Fibroblast of the conjunctiva (primary cell): ENCODE results near the gene SCYL3.
"Not testable (repeated sequence)": the region's sequence is repeated elsewhere in the genome, so short reads cannot be mapped to it uniquely, and the experiment has no call there.

Source experiments
- DNase-seq: peaks from one replicate; pipeline ENCODE4 v3.0.0-alpha.2; 2010; ENCODE audit warnings: low read depth

Gene SCYL3

DNA sequence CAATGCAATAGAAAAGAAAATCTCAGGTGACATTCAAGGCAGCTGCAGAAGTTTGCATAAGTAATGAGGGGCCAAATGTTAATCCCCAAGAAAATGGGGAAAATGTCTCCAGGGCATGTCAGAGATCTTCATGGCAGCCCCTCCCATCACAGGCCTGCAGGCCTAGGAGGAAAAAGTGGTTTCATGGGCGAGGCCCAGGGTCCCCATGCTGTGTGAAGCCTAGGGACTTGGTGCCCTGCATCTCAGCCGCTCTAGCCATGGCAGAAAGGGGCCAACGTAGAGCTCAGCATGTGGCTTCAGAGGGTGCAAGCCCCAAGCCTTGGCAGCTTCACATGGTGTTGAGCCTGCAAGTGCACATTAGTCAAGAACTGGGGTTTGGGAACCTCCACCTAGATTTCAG, 21.7 kb downstream of the SCYL3 start:
- DNase-seq = not testable (repeated sequence)

- no peak for DNase-seq
Observed at GRCh38 chr1:169869426-169869825, 24.3 kb downstream of the SCYL3 start.

DNA sequence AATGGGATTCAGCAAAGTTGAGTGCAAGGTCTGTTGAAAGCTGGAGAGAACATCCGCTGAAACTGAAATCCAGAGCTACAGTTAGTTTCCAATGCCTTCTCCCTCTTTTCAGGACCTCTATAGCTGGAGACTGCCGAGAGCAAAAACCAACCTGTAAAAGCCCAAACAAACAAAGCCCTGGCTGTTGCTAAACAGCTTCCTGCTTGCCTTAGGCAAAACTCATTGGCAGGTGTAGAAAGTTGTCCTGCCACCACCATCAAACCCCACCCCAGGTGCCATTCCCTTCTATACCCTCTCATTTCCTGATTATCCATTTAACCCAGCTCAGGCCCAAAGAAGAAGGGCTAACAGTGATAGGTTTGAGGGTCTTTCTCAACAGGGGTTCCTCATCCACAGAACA, 24.7 kb downstream of the SCYL3 start:
- no peak for DNase-seq

- DNase-seq = no peak
Observed at GRCh38 chr1:169867012-169867675, 26.6 kb downstream of the SCYL3 start.

DNA sequence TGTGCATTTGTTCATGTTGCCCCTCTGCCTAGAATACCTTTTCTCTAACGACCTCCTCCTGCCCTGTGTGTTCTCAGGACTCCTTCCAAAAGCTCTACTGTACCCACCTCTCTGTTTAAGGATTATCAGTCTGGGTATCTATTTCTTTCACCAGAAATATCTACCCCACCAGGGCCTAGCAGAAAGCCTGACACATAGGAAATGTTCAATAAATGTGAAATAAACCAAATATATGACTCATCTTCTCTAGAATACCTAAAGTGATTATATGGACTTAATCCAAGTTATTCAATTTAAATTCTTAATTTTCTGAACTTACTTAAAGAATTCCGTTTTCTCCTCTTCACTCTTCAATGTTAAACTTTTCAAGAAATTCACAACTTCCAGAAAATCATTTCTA, 27.1 kb downstream of the SCYL3 start:
- DNase-seq = no peak

GRCh38 chr1:169864531-169864930, 29.2 kb downstream of the SCYL3 start:
- not testable (repeated sequence) for DNase-seq

- DNase-seq = no peak
Observed at GRCh38 chr1:169860750-169861149, 32.9 kb downstream of the SCYL3 start.

GRCh38 chr1:169860187-169860586, 33.5 kb downstream of the SCYL3 start:
- no peak for DNase-seq

- DNase-seq = no peak
Observed at GRCh38 chr1:169859001-169859400, 34.7 kb downstream of the SCYL3 start.

GRCh38 chr1:169858467-169858866, 35.2 kb downstream of the SCYL3 start:
- DNase-seq = no peak

- DNase-seq = no peak
Observed at GRCh38 chr1:169853341-169853740, 40.4 kb downstream of the SCYL3 start.

DNA sequence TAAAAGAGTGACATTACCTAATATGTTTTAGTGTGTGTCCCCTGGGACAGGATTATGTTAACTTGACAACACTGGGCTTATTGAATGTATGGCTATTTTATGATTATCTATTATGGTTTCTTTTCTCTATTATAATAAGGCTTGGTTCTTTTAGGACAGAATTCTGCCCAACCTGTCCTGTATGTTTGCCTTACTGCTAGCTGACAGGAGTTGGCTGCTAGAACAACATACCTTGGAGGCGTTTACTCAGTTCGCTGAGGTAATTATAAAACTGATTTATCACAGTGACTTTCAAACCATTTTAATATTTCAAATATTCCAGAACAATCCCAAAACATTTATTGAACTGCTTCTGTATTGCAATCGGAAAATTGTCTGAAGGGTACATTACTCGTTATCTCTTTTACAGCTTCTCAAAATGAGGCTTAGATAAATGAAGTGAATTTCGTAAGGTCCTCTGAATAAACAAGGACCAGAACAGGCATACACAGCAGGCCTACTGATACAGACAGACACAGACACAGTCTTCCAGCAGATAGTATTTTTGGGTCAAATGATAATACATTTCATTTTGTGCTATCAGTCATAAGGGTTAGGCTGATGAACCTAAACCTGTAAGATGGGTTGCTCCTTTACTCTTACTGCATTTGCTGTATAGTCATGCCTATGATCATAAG, 44.2 kb downstream of the SCYL3 start:
- no peak for DNase-seq

DNA sequence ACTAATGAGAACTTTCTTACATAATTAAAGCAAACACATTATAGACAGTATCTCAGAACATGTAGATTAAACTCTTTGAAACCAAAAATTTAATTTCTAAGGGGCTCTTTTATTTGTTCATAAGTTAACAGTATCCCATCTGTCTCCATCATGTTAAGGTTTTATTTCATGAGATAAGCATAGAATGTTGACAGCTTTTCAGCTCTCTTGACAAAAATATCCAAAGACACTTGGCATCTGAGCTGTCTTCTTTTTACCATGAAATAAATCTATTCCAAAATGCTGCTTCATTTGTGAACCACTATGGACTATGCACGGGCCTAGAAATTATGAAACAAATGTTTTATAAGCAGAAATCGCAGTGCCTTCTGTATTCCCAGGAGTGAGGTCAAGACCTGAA, 45.2 kb downstream of the SCYL3 start:
- DNase-seq = no peak

- no peak for DNase-seq
Observed at GRCh38 chr1:169844941-169845608, 48.6 kb downstream of the SCYL3 start.

DNA sequence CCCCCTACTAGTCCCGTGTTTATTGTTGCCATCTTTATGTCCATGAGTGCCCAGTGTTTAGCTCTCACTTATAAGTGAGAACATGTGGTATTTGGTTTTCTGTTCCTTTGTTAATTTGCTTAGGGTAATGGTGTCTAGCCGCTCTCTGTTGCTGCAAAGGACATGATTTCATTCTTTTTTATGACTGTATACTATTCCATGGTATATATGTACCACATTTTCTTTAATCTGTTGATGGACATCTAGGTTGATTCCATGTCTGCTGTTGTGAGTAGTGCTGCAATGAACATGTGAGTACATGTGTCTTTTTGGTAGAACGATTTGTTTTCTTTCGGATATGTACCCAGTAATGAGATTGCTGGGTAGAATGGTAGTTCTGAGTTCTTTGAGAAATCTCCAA, 54.8 kb downstream of the SCYL3 start:
- DNase-seq = no peak

GRCh38 chr1:169836198-169836597, 57.5 kb downstream of the SCYL3 start:
- no peak for DNase-seq

DNA sequence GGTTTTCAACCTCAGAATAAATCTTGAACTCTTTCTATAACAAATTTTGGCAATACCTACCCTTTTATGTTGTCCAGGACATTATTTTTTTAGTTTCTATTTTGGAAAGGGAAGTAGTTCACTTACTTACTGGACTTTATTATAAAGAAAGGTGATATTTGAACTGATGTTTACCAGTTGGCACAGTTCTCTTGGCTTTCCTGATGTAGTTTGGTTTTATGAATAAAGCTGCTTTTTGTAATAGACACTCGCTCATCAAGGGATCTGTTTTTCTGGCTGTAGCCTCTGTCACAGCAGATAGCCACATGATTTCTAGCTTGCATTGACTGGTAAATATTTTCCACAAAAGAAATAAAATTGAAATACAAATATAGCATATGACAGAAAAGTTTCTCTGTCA, 58.0 kb downstream of the SCYL3 start:
- DNase-seq = no peak

GRCh38 chr1:169834869-169835268, 58.8 kb downstream of the SCYL3 start:
- no peak for DNase-seq

DNA sequence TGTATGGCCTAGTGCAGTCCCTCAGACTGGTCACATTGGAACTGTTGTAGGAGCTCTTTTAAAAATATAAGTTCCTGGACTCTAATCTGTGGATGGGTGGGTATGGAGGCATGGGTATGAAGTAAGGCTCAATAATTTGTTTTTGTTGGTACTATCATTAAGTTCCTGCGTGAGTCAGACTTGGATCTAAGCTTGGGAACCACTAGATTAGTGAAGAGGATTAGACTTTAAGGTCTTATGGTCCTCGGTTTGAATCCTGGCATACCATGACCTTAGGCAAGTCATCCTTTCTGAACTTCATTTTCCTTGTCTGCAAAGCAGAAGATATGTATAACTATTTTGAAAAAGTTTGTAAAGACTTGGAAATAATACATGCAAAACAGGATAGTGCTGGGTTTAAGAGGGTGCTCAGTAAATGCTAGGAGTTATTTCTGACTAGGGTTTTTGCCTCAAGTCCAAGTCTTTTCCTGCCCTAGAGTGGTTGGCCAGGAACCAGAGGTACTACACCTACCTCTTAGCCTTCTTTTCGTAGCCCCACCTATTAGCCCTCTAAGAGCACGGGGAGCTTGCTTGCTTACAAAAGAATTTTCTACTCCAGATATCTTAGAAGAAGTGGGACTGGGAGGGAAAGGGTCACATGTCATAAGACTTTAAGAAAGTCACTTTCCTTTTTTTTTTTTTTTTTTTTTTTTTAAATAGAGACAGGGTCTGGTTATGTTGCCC, 60.4 kb downstream of the SCYL3 start:
- DNase-seq = no peak

DNA sequence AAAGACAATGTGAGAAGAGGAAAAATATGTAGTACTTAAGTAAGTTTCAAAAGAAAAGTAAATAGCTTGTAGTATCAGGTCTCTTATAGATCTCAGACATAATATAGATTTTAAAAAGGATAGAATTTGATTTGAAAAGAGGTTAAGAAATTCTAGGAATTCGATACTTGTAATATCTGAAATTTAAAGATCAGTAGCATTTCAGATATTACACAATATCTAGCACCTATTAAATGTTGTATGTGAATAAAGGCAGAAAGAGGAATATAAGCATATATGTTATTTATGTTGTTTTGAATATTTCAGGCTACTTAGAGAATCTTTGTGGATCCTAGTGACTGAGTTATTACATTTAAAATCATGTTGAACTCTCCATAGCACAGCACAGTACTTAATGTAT, 64.0 kb downstream of the SCYL3 start:
- no peak for DNase-seq

- DNase-seq = no peak
Observed at GRCh38 chr1:169824153-169824552, 69.5 kb downstream of the SCYL3 start.

DNA sequence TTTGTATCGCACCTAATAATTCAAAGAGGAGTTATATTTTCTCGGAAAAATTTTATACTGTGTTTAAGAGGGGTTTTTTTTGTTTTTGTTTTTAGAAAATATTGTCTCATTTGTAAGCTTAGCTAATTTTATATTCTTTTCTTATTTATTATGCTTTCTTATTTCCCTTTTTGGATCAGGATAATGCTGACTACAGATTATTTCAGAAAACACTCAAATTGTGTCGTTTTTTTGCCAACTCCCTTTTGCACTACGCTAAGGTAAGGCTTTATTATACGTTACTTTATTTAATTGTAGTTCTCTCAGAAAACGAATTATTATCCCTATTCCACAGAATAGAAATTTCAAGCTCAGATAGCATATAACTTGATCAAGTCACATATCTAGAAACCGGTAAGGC, 72.2 kb downstream of the SCYL3 start:
- no peak for DNase-seq

DNA sequence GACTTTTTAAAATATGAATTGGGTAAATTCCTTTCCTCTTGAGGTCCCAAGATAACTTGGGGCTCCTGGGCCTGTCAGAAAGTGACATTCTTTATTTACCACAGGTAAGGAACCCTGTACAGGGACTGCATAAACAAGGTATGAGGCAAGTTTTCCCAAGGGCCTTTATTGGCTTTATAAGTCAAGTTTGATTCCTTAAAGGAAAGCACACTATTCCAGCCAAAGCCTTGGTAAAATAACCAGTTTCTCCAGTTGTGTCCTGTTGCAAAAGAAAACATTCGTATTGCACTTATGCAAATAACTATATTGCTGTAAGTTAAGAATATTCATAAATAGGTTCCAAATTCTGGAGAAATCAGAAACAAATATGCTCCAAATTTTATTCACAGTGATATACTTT, 77.1 kb downstream of the SCYL3 start:
- DNase-seq = no peak
